DMS53 treated with DMSO at 0.1 percent for 48 hours (cell line): ENCODE results near the gene FOXM1.
"Not testable (repeated sequence)": the region's sequence is repeated elsewhere in the genome, so short reads cannot be mapped to it uniquely, and the experiment has no call there.

Source experiments
- DNase-seq: peaks from one replicate; lab custom pipeline; 2025; ENCODE audit not compliant: unreplicated experiment; lab: John Stamatoyannopoulos, UW

Gene FOXM1

GRCh38 chr12:2884810-2885209, 7.8 kb upstream of the FOXM1 start:
- no peak for DNase-seq

- no peak for DNase-seq
Observed at GRCh38 chr12:2879853-2880252, 2.9 kb upstream of the FOXM1 start.

- DNase-seq, result peak; percentile 41
Observed at GRCh38 chr12:2877953-2878732, 1.2 kb upstream of the FOXM1 start.

- peak; percentile 63 for DNase-seq
Observed at GRCh38 chr12:2876431-2877046, 435 bp downstream of the FOXM1 start.

- DNase-seq, result not testable (repeated sequence)
Observed at GRCh38 chr12:2868986-2869632, 7.9 kb downstream of the FOXM1 start.

- no peak for DNase-seq
Observed at GRCh38 chr12:2864198-2864597, 12.8 kb downstream of the FOXM1 start.

- DNase-seq, result not testable (repeated sequence)
Observed at GRCh38 chr12:2863402-2863801, 13.6 kb downstream of the FOXM1 start.

- DNase-seq, result no peak
Observed at GRCh38 chr12:2862876-2863275, 14.1 kb downstream of the FOXM1 start.

- DNase-seq, result no peak
Observed at GRCh38 chr12:2860170-2860569, 16.8 kb downstream of the FOXM1 start.

GRCh38 chr12:2858944-2859421, 18.0 kb downstream of the FOXM1 start:
- no peak for DNase-seq

GRCh38 chr12:2858334-2858733, 18.6 kb downstream of the FOXM1 start:
- no peak for DNase-seq

GRCh38 chr12:2857576-2857975, 19.4 kb downstream of the FOXM1 start:
- no peak for DNase-seq

GRCh38 chr12:2857021-2857431, 19.9 kb downstream of the FOXM1 start, which contains the start of gene TEX52:
Gene TEX52, minus strand, starts transcription at chr12:2857039. Its CDS starts 13 bp downstream, at chr12:2857026.
- peak; percentile 96 for DNase-seq

- DNase-seq, result peak; percentile 45
Observed at GRCh38 chr12:2856051-2856450, 20.9 kb downstream of the FOXM1 start.

GRCh38 chr12:2855546-2855945, 21.4 kb downstream of the FOXM1 start:
- DNase-seq, result no peak

GRCh38 chr12:2854669-2855453, 22.1 kb downstream of the FOXM1 start:
- DNase-seq, result peak; percentile 46

- peak; percentile 73 for DNase-seq
Observed at GRCh38 chr12:2853626-2854025, 23.3 kb downstream of the FOXM1 start.

- DNase-seq, result no peak
Observed at GRCh38 chr12:2851931-2852330, 25.0 kb downstream of the FOXM1 start.

- DNase-seq, result no peak
Observed at GRCh38 chr12:2845280-2845679, 31.7 kb downstream of the FOXM1 start.

- DNase-seq, result no peak
Observed at GRCh38 chr12:2844786-2845185, 32.2 kb downstream of the FOXM1 start.

- DNase-seq, result no peak
Observed at GRCh38 chr12:2842948-2843347, 34.0 kb downstream of the FOXM1 start.
